Suprapubic skin (tissue), 4 donors: ENCODE data around the gene GDPD5.

ENCODE experiments used
- EP300 ChIP-seq: sonication (generic); formaldehyde crosslinking; IDR thresholded peaks from one replicate; pipeline ENCODE4 v1.6.1; 2017; ENCODE audit warnings: antibody characterized with exemption
- POLR2A ChIP-seq, 2 donors: fragments of 450-650 bp; IDR thresholded peaks; one replicate each; pipeline ENCODE4 v1.6.1; 2017; ENCODE audit warnings: antibody characterized with exemption in 2 of 2, mild to moderate bottlenecking in 2 of 2, moderate library complexity in 2 of 2
- POLR2AphosphoS5 ChIP-seq, 3 donors: sonication (generic); formaldehyde crosslinking; IDR thresholded peaks; one replicate each; pipeline ENCODE4 v1.6.1; 2017; ENCODE audit warnings: antibody characterized with exemption in 3 of 3
- TF ChIP-seq, protein P1 (sequence below), 2 donors: fragments of 200-600 bp in 1 of 2; fragments of 450-650 bp in 1 of 2; sonication (generic) in 1 of 2; IDR thresholded peaks; one replicate each; pipeline ENCODE4 v1.5.1; 2016 to 2019; ENCODE audit warnings: antibody characterized with exemption in 2 of 2, mild to moderate bottlenecking in 1 of 2, moderate library complexity in 1 of 2

DNA sequence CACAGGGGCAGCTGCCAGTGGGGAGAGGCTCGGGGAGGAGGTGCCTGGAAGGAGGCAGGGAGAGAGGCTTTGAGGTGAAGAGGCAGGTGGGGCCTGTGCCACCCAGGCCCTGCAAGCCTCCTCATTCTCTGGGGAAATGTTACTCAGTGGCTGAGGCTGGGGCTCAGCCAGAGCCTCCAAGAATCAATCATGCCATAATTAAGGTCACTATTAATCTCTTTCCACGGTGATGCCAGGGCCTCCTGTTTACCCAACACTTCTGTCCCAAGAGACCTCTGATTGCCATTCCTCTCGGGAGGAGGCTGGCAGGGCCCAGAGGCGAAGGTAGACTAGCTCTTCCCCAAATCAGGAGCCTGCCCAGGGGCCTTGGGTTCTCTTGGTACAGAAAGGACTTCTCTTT is 38.4 kb downstream of the GDPD5 start:
- TF ChIP-seq, protein P1, sequence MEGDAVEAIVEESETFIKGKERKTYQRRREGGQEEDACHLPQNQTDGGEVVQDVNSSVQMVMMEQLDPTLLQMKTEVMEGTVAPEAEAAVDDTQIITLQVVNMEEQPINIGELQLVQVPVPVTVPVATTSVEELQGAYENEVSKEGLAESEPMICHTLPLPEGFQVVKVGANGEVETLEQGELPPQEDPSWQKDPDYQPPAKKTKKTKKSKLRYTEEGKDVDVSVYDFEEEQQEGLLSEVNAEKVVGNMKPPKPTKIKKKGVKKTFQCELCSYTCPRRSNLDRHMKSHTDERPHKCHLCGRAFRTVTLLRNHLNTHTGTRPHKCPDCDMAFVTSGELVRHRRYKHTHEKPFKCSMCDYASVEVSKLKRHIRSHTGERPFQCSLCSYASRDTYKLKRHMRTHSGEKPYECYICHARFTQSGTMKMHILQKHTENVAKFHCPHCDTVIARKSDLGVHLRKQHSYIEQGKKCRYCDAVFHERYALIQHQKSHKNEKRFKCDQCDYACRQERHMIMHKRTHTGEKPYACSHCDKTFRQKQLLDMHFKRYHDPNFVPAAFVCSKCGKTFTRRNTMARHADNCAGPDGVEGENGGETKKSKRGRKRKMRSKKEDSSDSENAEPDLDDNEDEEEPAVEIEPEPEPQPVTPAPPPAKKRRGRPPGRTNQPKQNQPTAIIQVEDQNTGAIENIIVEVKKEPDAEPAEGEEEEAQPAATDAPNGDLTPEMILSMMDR (IDR thresholded peaks at IDR 0.05), result no peak
- TF ChIP-seq EP300, result no peak
- TF ChIP-seq POLR2AphosphoS5 (IDR thresholded peaks at IDR 0.05), result no peak
- no peak for TF ChIP-seq POLR2A (IDR thresholded peaks at IDR 0.05)
